GM12891 (cell line): ENCODE data around the gene TSHZ2.

ENCODE experiments used
- PAX5 ChIP-seq: IDR thresholded peaks from 2 replicates; pipeline ENCODE4 v1.6.1; 2011; ENCODE audit warnings: low read length, moderate library complexity, mild to moderate bottlenecking; ENCODE audit not compliant: insufficient read depth, severe bottlenecking
- POLR2AphosphoS5 ChIP-seq: IDR thresholded peaks from 2 replicates; pipeline ENCODE4 v1.6.1; 2011; ENCODE audit warnings: low read depth, low read length, control low read depth
- TAF1 ChIP-seq: IDR thresholded peaks from 2 replicates; pipeline ENCODE4 v1.6.1; 2011; ENCODE audit warnings: low read depth, low read length, control low read depth

DNA sequence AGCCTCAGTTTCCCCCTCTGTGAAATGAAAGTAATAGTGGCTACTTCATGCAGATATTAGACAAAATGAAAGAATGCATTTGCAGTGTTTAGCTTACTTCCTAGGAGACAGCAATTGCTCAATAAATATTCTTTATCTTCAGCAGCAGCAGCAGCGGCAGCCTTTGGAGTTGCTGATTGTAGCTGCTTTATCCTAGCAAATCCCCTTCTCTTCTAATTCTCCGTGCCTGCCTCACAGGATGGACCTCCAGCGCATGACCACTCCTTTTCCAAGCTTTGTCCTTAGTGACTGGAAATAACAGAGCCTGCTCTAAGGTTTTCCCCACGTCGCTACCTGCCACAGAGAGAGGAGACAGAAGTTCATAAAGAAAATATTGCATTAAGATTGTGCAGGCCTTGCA is 279.8 kb downstream of the TSHZ2 start:
- TF ChIP-seq POLR2AphosphoS5 (no peak), TAF1 (no peak), PAX5 (no peak)
